HCT116 (cell line): ENCODE data around the gene LILRB3. TPM values are rescaled to one million over a fixed set of nuclear protein-coding genes. Genes with fewer than 3 reads are reported as not detected.
"Not testable (repeated sequence)": the region's sequence is repeated elsewhere in the genome, so short reads cannot be mapped to it uniquely, and the experiment has no call there.

Experiments
- ATAC-seq: fragments of 200-7000 bp; cut with Tn5 transposase; 2 replicates; pipeline ENCODE4 v1.9.1; 2020; ENCODE audit warnings: mild to moderate bottlenecking, moderate library complexity
- BruUV-seq: library from RNA; stranded (reverse); fragments of 400-500 nt; replicated peaks from 2 replicates; lab custom pipeline; 2021; lab: Mats Ljungman, UMichigan
- CTCF ChIA-PET: fragments of 300-600 bp; sonication (Branson Sonifier 250); formaldehyde crosslinking; loops from one replicate; lab custom pipeline; 2021; ENCODE audit warnings: antibody characterized with exemption; lab: Charles Lee
- POLR2A ChIA-PET: fragments of 300-600, 350-600 bp; sonication (Branson Sonifier 250); formaldehyde crosslinking; loops from one replicate; lab custom pipeline; 2021; ENCODE audit warnings: antibody characterized with exemption; lab: Charles Lee
- RAD21 ChIA-PET, 2 experiments: fragments of 300-600 bp; sonication (Branson Sonifier 250); formaldehyde crosslinking; loops; one replicate each; lab custom pipeline; 2023; ENCODE audit warnings: low total read pairs in 2 of 2; ENCODE audit not compliant: uncharacterized antibody in 2 of 2, unreplicated experiment in 2 of 2, low non-redundant PET in 1 of 2; lab: Charles Lee
- DNase-seq: peaks from one replicate; pipeline ENCODE4 v3.0.0-alpha.2; 2010; ENCODE audit warnings: low read depth, low spot score
- H2AFZ ChIP-seq: fragments of 200-600 bp; shearing (Covaris generic), sonication (generic); 2 replicates; pipeline ENCODE4 v1.6.1; 2017; ENCODE audit warnings: low read depth, mixed run types, mixed read lengths, antibody characterized with exemption, low read length; ENCODE audit not compliant: poor library complexity, severe bottlenecking
- H3K27ac ChIP-seq: 2 replicates; pipeline ENCODE4 v1.5.1; 2012; ENCODE audit warnings: low read depth, low read length
- H3K27me3 ChIP-seq: fragments of 200-600 bp; sonication (generic); 2 replicates; pipeline ENCODE4 v1.6.1; 2016; ENCODE audit warnings: mixed run types, low read length, mixed read lengths; ENCODE audit not compliant: insufficient read depth
- H3K36me3 ChIP-seq, 2 experiments: fragments of 200-500 bp in 1 of 2; fragments of 200-600 bp in 1 of 2; sonication (Bioruptor generic) in 1 of 2; sonication (generic) in 1 of 2; 2 replicates each; pipeline versions ENCODE4 v1.5.1 to v1.6.1; 2014 to 2016; ENCODE audit warnings: low read length in 2 of 2, inconsistent platforms in 1 of 2, mixed read lengths in 1 of 2, mixed run types in 1 of 2; ENCODE audit not compliant: insufficient read depth in 2 of 2, control insufficient read depth in 1 of 2
- H3K4me1 ChIP-seq, 2 experiments: fragments of 200-600 bp in 1 of 2; sonication (generic) in 1 of 2; 2 replicates each; pipeline versions ENCODE4 v1.5.1 to v1.6.1; 2012 to 2017; ENCODE audit warnings: low read length in 2 of 2, inconsistent platforms in 1 of 2, mild to moderate bottlenecking in 1 of 2, mixed read lengths in 1 of 2, mixed run types in 1 of 2, moderate library complexity in 1 of 2; ENCODE audit not compliant: insufficient read depth in 2 of 2, control insufficient read depth in 1 of 2
- H3K4me2 ChIP-seq: fragments of 200-600 bp; sonication (generic); 2 replicates; pipeline ENCODE4 v1.6.1; 2017; ENCODE audit warnings: mixed run types, low read length, mixed read lengths
- H3K4me3 ChIP-seq, 2 experiments: fragments of 200-600 bp in 1 of 2; sonication (generic) in 1 of 2; replicated peaks in 1 of 2; 2 replicates each; pipeline ENCODE4 v1.5.1; 2011 to 2016; ENCODE audit warnings: low read length in 2 of 2, control low read depth in 1 of 2, low read depth in 1 of 2, mild to moderate bottlenecking in 1 of 2, mixed read lengths in 1 of 2, mixed run types in 1 of 2
- H3K79me2 ChIP-seq: fragments of 200-600 bp; sonication (generic); 2 replicates; pipeline ENCODE4 v1.6.1; 2017; ENCODE audit warnings: mild to moderate bottlenecking, mixed run types, low read length, moderate library complexity, mixed read lengths; ENCODE audit not compliant: insufficient read depth
- H3K9ac ChIP-seq: fragments of 200-600 bp; sonication (generic); 2 replicates; pipeline ENCODE4 v1.6.1; 2016; ENCODE audit warnings: low read length, mixed read lengths
- H3K9me2 ChIP-seq: fragments of 200-600 bp; sonication (generic), shearing (Covaris generic); 2 replicates; pipeline ENCODE4 v1.6.1; 2017; ENCODE audit warnings: mixed run types, mild to moderate bottlenecking, moderate library complexity; ENCODE audit not compliant: insufficient read depth
- H3K9me3 ChIP-seq, 2 experiments: fragments of 200-500 bp in 1 of 2; fragments of 200-600 bp in 1 of 2; sonication (Bioruptor generic) in 1 of 2; sonication (generic) in 1 of 2; 2 replicates each; pipeline ENCODE4 v1.6.1; 2014 to 2017; ENCODE audit warnings: low read length in 2 of 2, mixed read lengths in 2 of 2, inconsistent platforms in 1 of 2, low read depth in 1 of 2, mild to moderate bottlenecking in 1 of 2, mixed run types in 1 of 2, moderate library complexity in 1 of 2; ENCODE audit not compliant: control insufficient read depth in 1 of 2, insufficient read depth in 1 of 2
- H4K20me1 ChIP-seq: fragments of 200-600 bp; sonication (generic), shearing (Covaris generic); 2 replicates; pipeline ENCODE4 v1.6.1; 2017; ENCODE audit warnings: mixed run types, mild to moderate bottlenecking, moderate library complexity; ENCODE audit not compliant: insufficient read depth
- ATF3 ChIP-seq: IDR thresholded peaks from 2 replicates; pipeline ENCODE4 v1.6.1; 2012
- CEBPB ChIP-seq: IDR thresholded peaks from 2 replicates; pipeline ENCODE4 v1.6.1; 2012; ENCODE audit warnings: low read depth
- CTCF ChIP-seq, 3 experiments: fragments of 200-600 bp in 1 of 3; sonication (generic) in 1 of 3; IDR thresholded peaks in 2 of 3; conservative IDR thresholded peaks in 1 of 3; 2 replicates each; pipeline ENCODE4 v1.5.1; 2012 to 2017; ENCODE audit warnings: low read depth in 2 of 3, low read length in 2 of 3, antibody characterized with exemption in 1 of 3, borderline replicate concordance in 1 of 3, control low read depth in 1 of 3, mild to moderate bottlenecking in 1 of 3, mixed read lengths in 1 of 3, mixed run types in 1 of 3, moderate library complexity in 1 of 3; ENCODE audit not compliant: insufficient read depth in 1 of 3
- MAX ChIP-seq: IDR thresholded peaks from 2 replicates; pipeline ENCODE4 v1.6.1; 2012
- TCF7L2 ChIP-seq: IDR thresholded peaks from 2 replicates; pipeline ENCODE4 v1.7.0; 2011; ENCODE audit warnings: borderline replicate concordance, inconsistent platforms; ENCODE audit not compliant: insufficient read depth, insufficient read length; ENCODE audit errors: extremely low read depth
- intact Hi-C: fragments of 100-400 bp; cut with micrococcal nuclease; formaldehyde crosslinking; loops from 2 replicates; pipeline ENCODE4 v1.10.0; 2022
- total RNA-seq: library from RNA; stranded (reverse); gene quantifications from one replicate; pipeline ENCODE4 v1.2.1, GENCODE V29; 2021; ENCODE audit not compliant: unreplicated experiment
- TF ChIP-seq, protein P1 (sequence below): IDR thresholded peaks from 2 replicates; pipeline ENCODE4 v1.6.1; 2012; ENCODE audit warnings: low read depth

Gene LILRB3
- total RNA-seq, 1 experiment from 2014 or later = 0.12 TPM

- CTCF ChIA-PET = interaction anchor here (1.1 to 2.6 kb wide), 4 partner anchors 18 to 218 kb away, joined by 3 to 22 read pairs (median 4); partner anchors contain the start of gene MBOAT7
- intact Hi-C loops = loop anchor here (2.0 kb wide), 1 partner anchor 59 kb away; no protein-coding TSS in a partner anchor
- POLR2A ChIA-PET = interaction anchor here (0.7 to 2.0 kb wide), 3 partner anchors 18 to 35 kb away, joined by 3 to 29 read pairs (median 8); partner anchors contain the start of genes CNOT3 and MBOAT7
- H2AFZ ChIP-seq, ATAC-seq, H3K79me2 ChIP-seq, H3K27me3 ChIP-seq, H3K36me3 ChIP-seq, H3K9me2 ChIP-seq, BruUV-seq, H3K9me3 ChIP-seq: not testable (repeated sequence)
- Histone ChIP-seq H3K9ac (peak overlapping the region; percentile 90), H3K4me3 (peak overlapping the region; percentile 69 to 85)
- TF ChIP-seq CTCF (IDR thresholded peaks at IDR 0.05 in 2 of 3, conservative IDR thresholded peaks at IDR 0.05 in 1 of 3; ENCODE audit: borderline replicate concordance in 1 of 3, insufficient read depth in 1 of 3, low read depth in 2 of 3, low read length in 2 of 3) = peak in 2 of 3 experiments; percentile 21 to 38; a peak in 2 of 6 replicates
- TF ChIP-seq, all 23 proteins: peak for 1; not testable (repeated sequence) for 22
- Histone ChIP-seq H3K27ac (peak overlapping the region; percentile 86), H3K4me1 (peaks cover 8 to 25% of the 10 kb centered on the region in 2 experiments; a peak in 3 of 4 replicates), H3K4me2 (peak overlapping the region; percentile 94)
- RAD21 ChIA-PET, H4K20me1 ChIP-seq, DNase-seq: not testable (repeated sequence)
Measured at GRCh38 chr19:54171736-54172431, 50.9 kb downstream of the LILRB3 start.

DNA sequence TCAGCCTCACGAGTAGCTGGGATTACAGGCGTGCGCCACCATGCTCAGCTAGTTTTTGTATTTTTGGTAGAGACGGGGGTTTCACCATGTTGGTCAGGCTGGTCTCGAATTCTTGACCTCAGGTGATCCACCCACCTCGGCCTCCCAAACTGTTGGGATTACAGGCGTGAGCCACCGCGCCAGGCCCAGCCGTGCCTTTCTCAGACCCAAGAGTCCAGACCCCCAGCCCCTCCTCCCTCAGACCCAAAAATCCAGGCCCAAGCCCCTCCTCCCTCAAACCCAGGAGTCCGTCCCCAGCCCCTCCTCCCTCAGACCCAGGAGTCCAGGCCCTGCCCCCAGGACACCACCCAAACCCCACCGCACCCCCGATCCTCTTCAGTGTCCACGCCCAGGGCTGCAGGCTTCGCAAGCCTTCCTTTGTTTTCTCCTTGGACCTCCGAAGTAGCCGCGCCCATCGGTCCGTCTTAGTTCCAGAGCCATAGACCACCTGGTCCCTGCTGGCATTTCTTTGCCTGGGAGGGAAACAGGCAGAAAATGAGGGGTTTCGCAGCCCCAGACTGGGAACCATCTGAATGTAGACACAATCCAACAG lies 53.6 kb downstream of the LILRB3 start:
- Histone ChIP-seq H3K79me2 (0 out of 2 replicates have a peak, but pooled peaks cover 3% of the 10 kb centered on the region), H3K27ac (no peak overlapping the region), H3K9ac (no peak overlapping the region), H2AFZ (no peak overlapping the region), H3K4me1 (peaks cover 8 to 34% of the 10 kb centered on the region in 2 experiments; a peak in 3 of 4 replicates), H3K4me3 (no peak overlapping the region), H3K27me3 (no peaks in the 10 kb centered on the region), H3K9me2 (no peaks in the 10 kb centered on the region), H3K36me3 (no peaks in the 10 kb centered on the region), H3K9me3 (no peaks in the 10 kb centered on the region), H4K20me1 (no peaks in the 10 kb centered on the region), H3K4me2 (no peak overlapping the region)
- ChIA-PET POLR2A (interaction anchor here (0.7 kb wide), 1 partner anchor 31 kb away, joined by 3 read pairs; no protein-coding TSS in a partner anchor), CTCF (interaction anchor here (0.6 to 2.7 kb wide), 11 partner anchors 10 to 312 kb away, joined by 3 to 14 read pairs (median 3); partner anchors contain the start of genes CNOT3, LENG1, MBOAT7 and TSEN34), RAD21 (no interaction called here)
- DNase-seq = no peak
- BruUV-seq = no TSS peak
- no peak for ATAC-seq
- TF ChIP-seq CEBPB = no peak
- TF ChIP-seq, protein P1, sequence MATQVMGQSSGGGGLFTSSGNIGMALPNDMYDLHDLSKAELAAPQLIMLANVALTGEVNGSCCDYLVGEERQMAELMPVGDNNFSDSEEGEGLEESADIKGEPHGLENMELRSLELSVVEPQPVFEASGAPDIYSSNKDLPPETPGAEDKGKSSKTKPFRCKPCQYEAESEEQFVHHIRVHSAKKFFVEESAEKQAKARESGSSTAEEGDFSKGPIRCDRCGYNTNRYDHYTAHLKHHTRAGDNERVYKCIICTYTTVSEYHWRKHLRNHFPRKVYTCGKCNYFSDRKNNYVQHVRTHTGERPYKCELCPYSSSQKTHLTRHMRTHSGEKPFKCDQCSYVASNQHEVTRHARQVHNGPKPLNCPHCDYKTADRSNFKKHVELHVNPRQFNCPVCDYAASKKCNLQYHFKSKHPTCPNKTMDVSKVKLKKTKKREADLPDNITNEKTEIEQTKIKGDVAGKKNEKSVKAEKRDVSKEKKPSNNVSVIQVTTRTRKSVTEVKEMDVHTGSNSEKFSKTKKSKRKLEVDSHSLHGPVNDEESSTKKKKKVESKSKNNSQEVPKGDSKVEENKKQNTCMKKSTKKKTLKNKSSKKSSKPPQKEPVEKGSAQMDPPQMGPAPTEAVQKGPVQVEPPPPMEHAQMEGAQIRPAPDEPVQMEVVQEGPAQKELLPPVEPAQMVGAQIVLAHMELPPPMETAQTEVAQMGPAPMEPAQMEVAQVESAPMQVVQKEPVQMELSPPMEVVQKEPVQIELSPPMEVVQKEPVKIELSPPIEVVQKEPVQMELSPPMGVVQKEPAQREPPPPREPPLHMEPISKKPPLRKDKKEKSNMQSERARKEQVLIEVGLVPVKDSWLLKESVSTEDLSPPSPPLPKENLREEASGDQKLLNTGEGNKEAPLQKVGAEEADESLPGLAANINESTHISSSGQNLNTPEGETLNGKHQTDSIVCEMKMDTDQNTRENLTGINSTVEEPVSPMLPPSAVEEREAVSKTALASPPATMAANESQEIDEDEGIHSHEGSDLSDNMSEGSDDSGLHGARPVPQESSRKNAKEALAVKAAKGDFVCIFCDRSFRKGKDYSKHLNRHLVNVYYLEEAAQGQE = no peak
- no peak for TF ChIP-seq ATF3
- TF ChIP-seq TCF7L2 = no peak
- TF ChIP-seq MAX = no peak
- intact Hi-C loops = no loop called here
